ENCODE results near the gene TMEM126A. TPM values are rescaled to one million over a fixed set of nuclear protein-coding genes. Genes with fewer than 3 reads are reported as not detected.

TMEM126A gene
- total and polyA plus RNA-seq, 2 of the 13 experiments (the other 11 are each of a cell fraction or from before 2014, with no cell fraction given) = 59.5 to 66.9 TPM

GRCh38 chr11:85647604-85648299 lies at the start of gene TMEM126A (continued):
- TF ChIP-seq NKX3-1 (CRISPR knock-in tag; IDR thresholded peaks at IDR 0.05) (no peak), MATR3 (CRISPR knock-in tag; IDR thresholded peaks at IDR 0.05) (no peak), NFRKB (IDR thresholded peaks at IDR 0.05) (no peak), TSC22D2 (CRISPR knock-in tag; IDR thresholded peaks at IDR 0.05; ENCODE audit: borderline replicate concordance) (peak; percentile 81; the same call in 1 of the 2 replicates), CERS6 (CRISPR knock-in tag; IDR thresholded peaks at IDR 0.05) (no peak), ZNF160 (CRISPR knock-in tag; IDR thresholded peaks at IDR 0.05) (no peak), ZNF354B (CRISPR knock-in tag; IDR thresholded peaks at IDR 0.05) (no peak), ZNF263 (CRISPR knock-in tag; IDR thresholded peaks at IDR 0.05) (no peak; the same call in 1 of the 2 replicates), TFAP4 (IDR thresholded peaks at IDR 0.05; ENCODE audit: borderline replicate concordance, low read depth) (peak; percentile 6; the same call in 1 of the 2 replicates), CTCF (CRISPR knock-in tag; IDR thresholded peaks at IDR 0.05) (no peak; the same call in 1 of the 2 replicates), MXD3 (CRISPR knock-in tag; IDR thresholded peaks at IDR 0.05) (peak; percentile 60; the same call in 1 of the 2 replicates), ZNF580 (CRISPR knock-in tag; IDR thresholded peaks at IDR 0.05; ENCODE audit: borderline replicate concordance, low read depth) (peak; percentile 79; the same call in 1 of the 2 replicates), ZNF878 (CRISPR knock-in tag; IDR thresholded peaks at IDR 0.05) (no peak), GFI1 (CRISPR knock-in tag; IDR thresholded peaks at IDR 0.05; ENCODE audit: borderline replicate concordance) (no peak), ONECUT2 (CRISPR knock-in tag; IDR thresholded peaks at IDR 0.05) (peak; percentile 5; the same call in 1 of the 2 replicates), TRIM24 (CRISPR knock-in tag; IDR thresholded peaks at IDR 0.05) (no peak), SOX6 (IDR thresholded peaks at IDR 0.05) (no peak), SOX6 (CRISPR knock-in tag; IDR thresholded peaks at IDR 0.05) (peak; percentile 64), ZNF552 (CRISPR knock-in tag; IDR thresholded peaks at IDR 0.05; ENCODE audit: borderline replicate concordance) (no peak), ZNF20 (CRISPR knock-in tag; IDR thresholded peaks at IDR 0.05) (no peak), THRA (CRISPR knock-in tag; IDR thresholded peaks at IDR 0.05; ENCODE audit: borderline replicate concordance) (peak; percentile 39; the same call in 1 of the 2 replicates), ZNF816 (CRISPR knock-in tag; IDR thresholded peaks at IDR 0.05; ENCODE audit: borderline replicate concordance) (peak; percentile 48; the same call in 1 of the 2 replicates)

Measured in HepG2 (cell line).